ENCODE data around the gene KIF6.
"Not testable (repeated sequence)": the region's sequence is repeated elsewhere in the genome, so short reads cannot be mapped to it uniquely, and the experiment has no call there.

Gene KIF6

GRCh38 chr6:39494998-39495397 lies 230.2 kb downstream of the KIF6 start:
- DNase-seq, result no peak

GRCh38 chr6:39493777-39494176 lies 231.4 kb downstream of the KIF6 start:
- no peak for DNase-seq

- DNase-seq, result no peak
Observed at GRCh38 chr6:39493174-39493573, 232.0 kb downstream of the KIF6 start.

- no peak for DNase-seq
Observed at GRCh38 chr6:39490108-39490507, 235.1 kb downstream of the KIF6 start.

GRCh38 chr6:39488255-39488879 lies 236.8 kb downstream of the KIF6 start:
- no peak for DNase-seq

GRCh38 chr6:39484276-39484675 lies 240.9 kb downstream of the KIF6 start:
- DNase-seq, result no peak

- not testable (repeated sequence) for DNase-seq
Observed at GRCh38 chr6:39479819-39480218, 245.4 kb downstream of the KIF6 start.

- no peak for DNase-seq
Observed at GRCh38 chr6:39476670-39477069, 248.5 kb downstream of the KIF6 start.

GRCh38 chr6:39476151-39476550 lies 249.1 kb downstream of the KIF6 start:
- no peak for DNase-seq

- DNase-seq, result no peak
Observed at GRCh38 chr6:39471954-39472659, 253.1 kb downstream of the KIF6 start.

GRCh38 chr6:39470506-39470905 lies 254.7 kb downstream of the KIF6 start:
- no peak for DNase-seq

- no peak for DNase-seq
Observed at GRCh38 chr6:39468385-39468784, 256.8 kb downstream of the KIF6 start.

GRCh38 chr6:39466631-39467030 lies 258.6 kb downstream of the KIF6 start:
- no peak for DNase-seq

- no peak for DNase-seq
Observed at GRCh38 chr6:39465539-39465938, 259.7 kb downstream of the KIF6 start.

GRCh38 chr6:39464067-39464466 lies 261.1 kb downstream of the KIF6 start:
- DNase-seq, result no peak

GRCh38 chr6:39453956-39454524 lies 271.2 kb downstream of the KIF6 start:
- DNase-seq, result no peak

GRCh38 chr6:39453241-39453640 lies 272.0 kb downstream of the KIF6 start:
- no peak for DNase-seq

- DNase-seq, result no peak
Observed at GRCh38 chr6:39452306-39453145, 272.7 kb downstream of the KIF6 start.

- DNase-seq, result no peak
Observed at GRCh38 chr6:39451831-39452230, 273.4 kb downstream of the KIF6 start.

- DNase-seq, result no peak
Observed at GRCh38 chr6:39449022-39449421, 276.2 kb downstream of the KIF6 start.

- no peak for DNase-seq
Observed at GRCh38 chr6:39446909-39447308, 278.3 kb downstream of the KIF6 start.

- no peak for DNase-seq
Observed at GRCh38 chr6:39445667-39446066, 279.5 kb downstream of the KIF6 start.

- no peak for DNase-seq
Observed at GRCh38 chr6:39444479-39445019, 280.7 kb downstream of the KIF6 start.

Data from NK-92 treated with Interleukin-12 subunit alpha and Interleukin-12 subunit beta, amount 100 ng/mL, for 24 hours (cell line).